ENCODE measurements around the gene TYROBP. TPM values are rescaled to one million over a fixed set of nuclear protein-coding genes. Genes with fewer than 3 reads are reported as not detected.

TYROBP gene
- total and polyA plus RNA-seq, 2 of the 8 experiments (the other 6 are each of a cell fraction or from before 2014, with no cell fraction given): 0.18 TPM; not detected in 1

DNA sequence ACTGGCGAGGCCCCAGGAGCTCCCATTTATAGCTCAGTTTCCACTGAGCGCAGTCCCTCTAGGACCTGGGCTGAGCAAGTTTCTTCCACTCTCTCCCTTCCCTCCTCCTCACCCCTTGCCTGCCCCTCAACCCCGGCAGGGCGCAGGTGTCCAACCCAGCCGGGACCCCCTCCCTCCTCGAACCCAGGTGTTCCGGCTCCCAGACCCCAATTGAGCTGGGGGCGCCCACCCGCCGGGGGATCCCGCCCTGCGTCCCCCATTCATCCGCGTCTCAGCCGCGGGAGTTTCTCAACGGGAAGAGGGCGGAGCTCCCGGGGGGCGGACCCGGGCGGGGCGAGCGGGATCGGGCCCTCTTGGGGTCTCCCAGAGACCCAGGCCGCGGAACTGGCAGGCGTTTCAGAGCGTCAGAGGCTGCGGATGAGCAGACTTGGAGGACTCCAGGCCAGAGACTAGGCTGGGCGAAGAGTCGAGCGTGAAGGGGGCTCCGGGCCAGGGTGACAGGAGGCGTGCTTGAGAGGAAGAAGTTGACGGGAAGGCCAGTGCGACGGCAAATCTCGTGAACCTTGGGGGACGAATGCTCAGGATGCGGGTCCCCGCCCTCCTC, 51.4 kb downstream of the TYROBP start, which contains the start of gene KIRREL2:
Gene KIRREL2 (plus strand): TSS at position 366 of the 604 bp plus-strand sequence. CDS start 209 bp downstream, at position 575.
- Histone ChIP-seq H3K56ac (replicated peaks; ENCODE audit: insufficient read length, low read depth, low read length) (no peak within 1 kb of the TSS), H2BK12ac (ENCODE audit: low read depth, low read length) (peak within 1 kb of the TSS; percentile 27; the same call in 1 of the 2 replicates), H3K27ac (ENCODE audit: low read depth, low read length) (no peak within 1 kb of the TSS), H4K5ac (ENCODE audit: insufficient read length, low read depth, low read length) (no peak within 1 kb of the TSS), H3K27me3 (replicated peaks in 1 of 4; ENCODE audit: control insufficient read depth in 3 of 4, extremely low read depth in 1 of 4, insufficient read depth in 3 of 4, low read length in 3 of 4) (peaks cover 7 to 59% (median 52%) of the 10 kb centered on the region in 4 experiments), H3K79me2 (ENCODE audit: control insufficient read depth in 1 of 2, insufficient read depth in 2 of 2, low read length in 2 of 2) (no peaks in the 10 kb centered on the region), H3K4me2 (ENCODE audit: insufficient read depth in 1 of 2, low read depth in 2 of 2, low read length in 2 of 2) (peak within 1 kb of the TSS; percentile 83), H3K4me1 (replicated peaks in 1 of 4; ENCODE audit: control insufficient read depth in 3 of 4, insufficient read depth in 4 of 4, low read length in 3 of 4) (peaks cover 0 to 21% (median 12%) of the 10 kb centered on the region in 4 experiments; a peak in 6 of 7 replicates), H3K14ac (ENCODE audit: insufficient read length) (no peak within 1 kb of the TSS), H2AK5ac (ENCODE audit: low read depth, low read length) (no peak within 1 kb of the TSS), H3K18ac (ENCODE audit: extremely low read depth, low read length) (peak within 1 kb of the TSS; percentile 19), H3K23ac (ENCODE audit: insufficient read length) (no peak within 1 kb of the TSS), H3K79me1 (ENCODE audit: low read depth, low read length) (no peaks in the 10 kb centered on the region), H2BK5ac (ENCODE audit: low read depth, low read length) (no peak within 1 kb of the TSS), H4K8ac (ENCODE audit: extremely low read depth, insufficient read depth, low read length) (peak within 1 kb of the TSS; percentile 82), H3K23me2 (ENCODE audit: low read depth, low read length) (peaks cover 22% of the 10 kb centered on the region), H3K36me3 (ENCODE audit: control insufficient read depth in 2 of 4, insufficient read depth in 4 of 4, low read length in 3 of 4) (no peaks in the 10 kb centered on the region), H2BK20ac (ENCODE audit: low read length) (no peak within 1 kb of the TSS), H2AFZ (ENCODE audit: low read length) (peak within 1 kb of the TSS; percentile 78; the same call in 1 of the 2 replicates), H4K91ac (replicated peaks; ENCODE audit: insufficient read length, low read length) (no peak within 1 kb of the TSS), H3K9ac (replicated peaks in 1 of 4; ENCODE audit: extremely low read depth in 1 of 4, low read depth in 3 of 4, low read length in 3 of 4) (no peak within 1 kb of the TSS; a peak in 1 of 7 replicates), H2BK15ac (ENCODE audit: low read length) (0 out of 2 replicates have a peak within 1 kb of the TSS, but pooled peaks have one; percentile 61), H3K4ac (replicated peaks; ENCODE audit: insufficient read length, low read depth, low read length) (peak within 1 kb of the TSS; percentile 44), H4K20me1 (replicated peaks in 1 of 2; ENCODE audit: control insufficient read depth in 1 of 2, insufficient read depth in 2 of 2, low read length in 2 of 2) (peaks cover 0 to 5% of the 10 kb centered on the region in 2 experiments), H2BK120ac (replicated peaks; ENCODE audit: low read depth, low read length) (no peak within 1 kb of the TSS), H3K9me3 (ENCODE audit: insufficient read depth in 2 of 2, low read depth in 1 of 2, low read length in 1 of 2) (no peaks in the 10 kb centered on the region), H3K4me3 (ENCODE audit: extremely low read depth in 1 of 4, insufficient read depth in 2 of 4, low read depth in 3 of 4, low read length in 4 of 4) (peak within 1 kb of the TSS; percentile 53 to 78 (median 70))
- 1% methylated on average over 21 of the region's 42 CpGs; no CpG with 5 or more reads in 1 of the 2 experiments for WGBS, 2 experiments (ENCODE audit: extremely low coverage in 1 of 2, insufficient coverage in 1 of 2, insufficient read length in 1 of 2, insufficient replicate concordance in 2 of 2, low coverage in 1 of 2, low lambda C conversion rate in 2 of 2, missing lambda C conversion rate in 1 of 2)
- CTCF ChIA-PET (ENCODE audit: partially characterized antibody): interaction anchor here (0.5 to 1.3 kb wide), 6 partner anchors 11 to 79 kb away, joined by 3 to 5 read pairs (median 3); no protein-coding TSS in a partner anchor
- DNase-seq (ENCODE audit: low read depth in 1 of 2, low spot score in 2 of 2) (peak in 1 of 2 experiments; percentile 90), FAIRE-seq (no peak)
- POLR2A ChIA-PET (ENCODE audit: partially characterized antibody): interaction anchor here (0.7 to 3.3 kb wide), 3 partner anchors 12 to 111 kb away, joined by 3 to 19 read pairs (median 5); partner anchors contain the start of genes APLP1, HSPB6, PSENEN and U2AF1L4
- peak; percentile 17 to 57; a peak in 1 of 4 replicates for TF ChIP-seq SIN3A (conservative IDR thresholded peaks at IDR 0.05 in 1 of 2, IDR thresholded peaks at IDR 0.05 in 1 of 2; ENCODE audit: low read depth in 1 of 2, low read length in 2 of 2)
- TF ChIP-seq POLR2AphosphoS5 (IDR thresholded peaks at IDR 0.05; ENCODE audit: low read depth, low read length): no peak
- TF ChIP-seq PHF8 (conservative IDR thresholded peaks at IDR 0.05; ENCODE audit: low read depth, low read length): 0 out of 2 replicates have a peak, but pooled peaks have one; percentile 35
- TF ChIP-seq ZNF274 (IDR thresholded peaks at IDR 0.05; ENCODE audit: borderline replicate concordance, extremely low read depth, low read length): no peak
- TF ChIP-seq CBX5 (IDR thresholded peaks at IDR 0.05; ENCODE audit: low read depth, low read length): no peak
- no peak for TF ChIP-seq RNF2 (IDR thresholded peaks at IDR 0.05; ENCODE audit: borderline replicate concordance, low read depth, low read length, missing control alignments, poor library complexity, severe bottlenecking)
- TF ChIP-seq POU5F1 (IDR thresholded peaks at IDR 0.05; ENCODE audit: low read depth, low read length): no peak
- no peak for TF ChIP-seq BRCA1 (IDR thresholded peaks at IDR 0.05; ENCODE audit: low read depth, low read length)
- no peak for TF ChIP-seq SP4 (IDR thresholded peaks at IDR 0.05; ENCODE audit: low read length)
- TF ChIP-seq TAF7 (optimal IDR thresholded peaks at IDR 0.05; ENCODE audit: borderline replicate concordance, low read depth, low read length): no peak
- TF ChIP-seq RFX5 (IDR thresholded peaks at IDR 0.05; ENCODE audit: borderline replicate concordance, low read depth, low read length): no peak
- TF ChIP-seq POLR2A (IDR thresholded peaks at IDR 0.05; ENCODE audit: control extremely low read depth in 1 of 2, low read depth in 2 of 2, low read length in 2 of 2): no peak

All from H1 (cell line).